Gastroesophageal sphincter (tissue), 3 donors: ENCODE measurements around the gene TFAM.

Experiments
- CTCF ChIP-seq, 4 experiments: fragments of 200-600 bp in 2 of 4; fragments of 450-650 bp in 2 of 4; sonication (generic) in 1 of 4; IDR thresholded peaks; one replicate each; pipeline ENCODE4 v1.5.1; 2017 to 2019; ENCODE audit warnings: antibody characterized with exemption in 4 of 4, mild to moderate bottlenecking in 2 of 4, moderate library complexity in 2 of 4
- EP300 ChIP-seq: sonication (generic); formaldehyde crosslinking; IDR thresholded peaks from one replicate; pipeline ENCODE4 v1.6.1; 2017; ENCODE audit warnings: antibody characterized with exemption, mild to moderate bottlenecking
- POLR2A ChIP-seq, 2 donors: fragments of 450-650 bp; IDR thresholded peaks; one replicate each; pipeline ENCODE4 v1.6.1; 2017; ENCODE audit warnings: antibody characterized with exemption in 2 of 2, mild to moderate bottlenecking in 2 of 2, moderate library complexity in 1 of 2
- POLR2AphosphoS5 ChIP-seq: sonication (generic); formaldehyde crosslinking; IDR thresholded peaks from one replicate; pipeline ENCODE4 v1.6.1; 2017; ENCODE audit warnings: antibody characterized with exemption

- TF ChIP-seq CTCF (IDR thresholded peaks at IDR 0.05), result no peak
- no peak for TF ChIP-seq POLR2AphosphoS5
- no peak for TF ChIP-seq POLR2A (IDR thresholded peaks at IDR 0.05)
- TF ChIP-seq EP300, result no peak
These were observed 26.3 kb upstream of the TFAM start for GRCh38 chr10:58358947-58359346.
